ENCODE data around the gene ZC3HAV1L.
"Not testable (repeated sequence)": the region's sequence is repeated elsewhere in the genome, so short reads cannot be mapped to it uniquely, and the experiment has no call there.

ZC3HAV1L gene

DNA sequence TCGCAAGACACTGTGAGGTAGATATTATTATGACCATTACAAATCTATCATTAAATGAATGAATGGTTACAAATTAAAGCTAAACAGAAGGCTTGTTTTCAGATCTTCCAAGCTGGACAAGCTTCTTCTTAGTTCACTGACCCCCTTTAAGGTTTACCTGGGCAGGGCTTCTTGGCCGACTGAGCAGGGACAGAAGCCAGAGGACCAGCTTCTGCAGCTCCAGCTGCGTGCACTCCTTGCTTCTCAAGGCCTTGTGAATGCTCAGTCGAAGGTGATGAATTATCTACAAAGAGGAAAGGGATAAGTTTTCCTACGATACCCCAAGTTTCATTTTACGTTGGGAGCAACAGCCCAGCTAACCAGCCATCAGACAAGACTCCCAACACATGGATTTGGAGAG lies 9.3 kb downstream of the ZC3HAV1L start:
- no peak overlapping the region for H2AFZ ChIP-seq (ENCODE audit: low read length)

DNA sequence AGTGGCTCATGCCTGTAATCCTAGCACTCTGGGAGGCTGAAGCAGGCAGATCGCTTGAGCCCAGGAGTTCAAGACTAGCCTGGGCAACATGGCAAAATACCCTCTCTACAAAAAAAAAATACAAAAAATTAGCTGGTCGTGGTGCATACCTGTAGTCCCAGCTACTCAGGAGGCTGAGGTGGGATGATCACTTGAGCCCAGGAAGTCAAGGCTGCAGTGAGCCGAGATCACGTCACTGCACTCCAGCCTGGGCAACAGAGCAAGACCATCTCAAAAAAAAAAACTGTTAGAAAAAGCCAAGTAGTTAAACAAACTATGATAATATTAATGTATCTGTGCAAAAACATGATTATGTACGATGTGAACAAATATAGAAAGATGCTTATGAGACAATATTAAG lies 10.0 kb downstream of the ZC3HAV1L start:
- not testable (repeated sequence) for H3K9ac ChIP-seq (ENCODE audit: low read length); H3K27ac ChIP-seq (ENCODE audit: low read depth, low read length, poor library complexity, severe bottlenecking); H4K20me1 ChIP-seq (ENCODE audit: insufficient read depth, low read length); H3K9me3 ChIP-seq (ENCODE audit: low read length); H2AFZ ChIP-seq (ENCODE audit: low read length); H3K79me2 ChIP-seq (ENCODE audit: insufficient read depth, low read length); H3K9me2 ChIP-seq (ENCODE audit: low read depth, low read length); H3K27me3 ChIP-seq (ENCODE audit: insufficient read depth, low read length); H3F3A ChIP-seq (ENCODE audit: insufficient read depth, low read length); H3K4me2 ChIP-seq (ENCODE audit: low read length); H3K4me1 ChIP-seq (ENCODE audit: insufficient read depth, low read length, severe bottlenecking); H3K4me3 ChIP-seq (ENCODE audit: low read depth, low read length, poor library complexity, severe bottlenecking); H3K36me3 ChIP-seq (ENCODE audit: insufficient read depth, low read length)

More for the DNA sequence above, 9.3 kb downstream of the ZC3HAV1L start:
- TF ChIP-seq, protein P1, sequence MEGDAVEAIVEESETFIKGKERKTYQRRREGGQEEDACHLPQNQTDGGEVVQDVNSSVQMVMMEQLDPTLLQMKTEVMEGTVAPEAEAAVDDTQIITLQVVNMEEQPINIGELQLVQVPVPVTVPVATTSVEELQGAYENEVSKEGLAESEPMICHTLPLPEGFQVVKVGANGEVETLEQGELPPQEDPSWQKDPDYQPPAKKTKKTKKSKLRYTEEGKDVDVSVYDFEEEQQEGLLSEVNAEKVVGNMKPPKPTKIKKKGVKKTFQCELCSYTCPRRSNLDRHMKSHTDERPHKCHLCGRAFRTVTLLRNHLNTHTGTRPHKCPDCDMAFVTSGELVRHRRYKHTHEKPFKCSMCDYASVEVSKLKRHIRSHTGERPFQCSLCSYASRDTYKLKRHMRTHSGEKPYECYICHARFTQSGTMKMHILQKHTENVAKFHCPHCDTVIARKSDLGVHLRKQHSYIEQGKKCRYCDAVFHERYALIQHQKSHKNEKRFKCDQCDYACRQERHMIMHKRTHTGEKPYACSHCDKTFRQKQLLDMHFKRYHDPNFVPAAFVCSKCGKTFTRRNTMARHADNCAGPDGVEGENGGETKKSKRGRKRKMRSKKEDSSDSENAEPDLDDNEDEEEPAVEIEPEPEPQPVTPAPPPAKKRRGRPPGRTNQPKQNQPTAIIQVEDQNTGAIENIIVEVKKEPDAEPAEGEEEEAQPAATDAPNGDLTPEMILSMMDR (IDR thresholded peaks at IDR 0.05; ENCODE audit: low read length) = no peak
- TF ChIP-seq EZH2 (IDR thresholded peaks at IDR 0.05; ENCODE audit: borderline replicate concordance, low read length) = no peak
- H4K20me1 ChIP-seq (ENCODE audit: insufficient read depth, low read length) = no peaks in the 10 kb centered on the region
- no peak overlapping the region for H3K4me3 ChIP-seq (ENCODE audit: low read depth, low read length, poor library complexity, severe bottlenecking)
- no peaks in the 10 kb centered on the region for H3K27me3 ChIP-seq (ENCODE audit: insufficient read depth, low read length)
- no peaks in the 10 kb centered on the region for H3K36me3 ChIP-seq (ENCODE audit: insufficient read depth, low read length)
- H3K4me2 ChIP-seq (ENCODE audit: low read length) = no peak overlapping the region
- no peaks in the 10 kb centered on the region for H3K4me1 ChIP-seq (ENCODE audit: insufficient read depth, low read length, severe bottlenecking)
- H3K79me2 ChIP-seq (ENCODE audit: insufficient read depth, low read length) = no peaks in the 10 kb centered on the region
- no peaks in the 10 kb centered on the region for H3K9me2 ChIP-seq (ENCODE audit: low read depth, low read length)
- no peak overlapping the region for H3K27ac ChIP-seq (ENCODE audit: low read depth, low read length, poor library complexity, severe bottlenecking)
- no peaks in the 10 kb centered on the region for H3K9me3 ChIP-seq (ENCODE audit: low read length)
- no peak overlapping the region for H3K9ac ChIP-seq (ENCODE audit: low read length)
- no peaks in the 10 kb centered on the region for H3F3A ChIP-seq (ENCODE audit: insufficient read depth, low read length)

DNA sequence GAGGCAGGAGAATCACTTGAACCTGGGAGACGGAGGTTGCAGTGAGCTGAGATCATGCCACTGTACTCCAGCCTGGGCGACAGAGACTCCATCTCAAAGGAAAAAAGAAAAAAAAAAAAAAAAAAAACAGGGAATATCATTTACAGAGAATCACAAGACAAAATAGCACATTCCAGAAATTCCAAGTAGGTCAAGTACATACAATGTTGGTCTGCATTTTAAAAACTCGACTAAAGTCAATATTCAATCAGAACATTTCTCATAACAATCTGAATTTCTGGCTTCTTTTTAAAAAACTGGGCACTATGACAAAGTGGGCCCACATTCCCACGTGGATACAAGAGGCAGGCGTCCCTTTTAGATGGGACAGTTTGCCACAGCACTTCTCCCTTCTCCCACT lies 12.8 kb downstream of the ZC3HAV1L start:
- TF ChIP-seq EZH2 (IDR thresholded peaks at IDR 0.05; ENCODE audit: borderline replicate concordance, low read length) = no peak
- TF ChIP-seq, protein P1 (IDR thresholded peaks at IDR 0.05; ENCODE audit: low read length) = no peak
- no peaks in the 10 kb centered on the region for H3K36me3 ChIP-seq (ENCODE audit: insufficient read depth, low read length)

DNA sequence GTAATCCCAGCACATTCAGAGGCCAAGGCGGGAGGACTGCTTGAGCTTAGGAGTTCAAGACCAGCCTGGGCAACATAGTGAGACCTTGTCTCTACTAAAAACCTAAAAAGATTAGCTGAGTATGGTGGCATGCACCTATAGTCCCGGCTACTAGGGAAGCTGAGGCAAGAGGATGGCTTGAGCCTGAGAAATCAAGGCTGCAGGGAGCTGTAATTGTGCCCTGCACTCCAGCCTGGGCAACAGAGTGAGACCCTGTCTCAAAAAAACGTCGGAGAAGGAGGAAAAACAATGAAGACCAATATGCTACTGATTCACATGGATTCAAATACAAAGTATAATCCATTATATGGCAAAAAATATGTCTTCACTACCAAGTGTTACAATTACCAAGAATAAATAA lies 13.6 kb downstream of the ZC3HAV1L start:
- Histone ChIP-seq H3K9me3 (ENCODE audit: low read length) (no peaks in the 10 kb centered on the region), H3K27me3 (ENCODE audit: insufficient read depth, low read length) (no peaks in the 10 kb centered on the region)
- TF ChIP-seq EZH2 (IDR thresholded peaks at IDR 0.05; ENCODE audit: borderline replicate concordance, low read length) = no peak
- TF ChIP-seq, protein P1 (IDR thresholded peaks at IDR 0.05; ENCODE audit: low read length) = no peak

More for the DNA sequence above, 12.8 kb downstream of the ZC3HAV1L start:
- H3K4me1 ChIP-seq (ENCODE audit: insufficient read depth, low read length, severe bottlenecking) = no peaks in the 10 kb centered on the region
- no peak overlapping the region for H3K9ac ChIP-seq (ENCODE audit: low read length)
- H3F3A ChIP-seq (ENCODE audit: insufficient read depth, low read length) = no peaks in the 10 kb centered on the region
- H3K9me2 ChIP-seq (ENCODE audit: low read depth, low read length) = no peaks in the 10 kb centered on the region
- H3K4me2 ChIP-seq (ENCODE audit: low read length) = no peak overlapping the region
- no peaks in the 10 kb centered on the region for H3K79me2 ChIP-seq (ENCODE audit: insufficient read depth, low read length)
- H2AFZ ChIP-seq (ENCODE audit: low read length) = no peak overlapping the region
- H3K4me3 ChIP-seq (ENCODE audit: low read depth, low read length, poor library complexity, severe bottlenecking) = no peak overlapping the region
- H3K9me3 ChIP-seq (ENCODE audit: low read length) = no peaks in the 10 kb centered on the region
- H3K27me3 ChIP-seq (ENCODE audit: insufficient read depth, low read length) = no peaks in the 10 kb centered on the region
- H3K27ac ChIP-seq (ENCODE audit: low read depth, low read length, poor library complexity, severe bottlenecking) = no peak overlapping the region
- no peaks in the 10 kb centered on the region for H4K20me1 ChIP-seq (ENCODE audit: insufficient read depth, low read length)

More for the DNA sequence above, 13.6 kb downstream of the ZC3HAV1L start:
- Histone ChIP-seq H3K27ac (ENCODE audit: low read depth, low read length, poor library complexity, severe bottlenecking) (no peak overlapping the region), H3K4me3 (ENCODE audit: low read depth, low read length, poor library complexity, severe bottlenecking) (no peak overlapping the region), H3K79me2 (ENCODE audit: insufficient read depth, low read length) (no peaks in the 10 kb centered on the region), H3K9me2 (ENCODE audit: low read depth, low read length) (no peaks in the 10 kb centered on the region), H3K9ac (ENCODE audit: low read length) (no peak overlapping the region), H4K20me1 (ENCODE audit: insufficient read depth, low read length) (no peaks in the 10 kb centered on the region), H3K36me3 (ENCODE audit: insufficient read depth, low read length) (no peaks in the 10 kb centered on the region), H3K4me2 (ENCODE audit: low read length) (no peak overlapping the region), H3K4me1 (ENCODE audit: insufficient read depth, low read length, severe bottlenecking) (no peaks in the 10 kb centered on the region), H2AFZ (ENCODE audit: low read length) (no peak overlapping the region), H3F3A (ENCODE audit: insufficient read depth, low read length) (no peaks in the 10 kb centered on the region)

All from OCI-LY1 (cell line).